ENCODE results near the gene MEGF10. TPM values are rescaled to one million over a fixed set of nuclear protein-coding genes. Genes with fewer than 3 reads are reported as not detected.

MEGF10 gene
- total and polyA plus RNA-seq, 10 of the 15 experiments (the other 5 are each of a cell fraction or from before 2014, with no cell fraction given): 0.03 to 0.21 (median 0.05) TPM; not detected in 5

GRCh38 chr5:127298656-127299055 lies 8.1 kb downstream of the MEGF10 start (continued):
- TF ChIP-seq, protein P1, sequence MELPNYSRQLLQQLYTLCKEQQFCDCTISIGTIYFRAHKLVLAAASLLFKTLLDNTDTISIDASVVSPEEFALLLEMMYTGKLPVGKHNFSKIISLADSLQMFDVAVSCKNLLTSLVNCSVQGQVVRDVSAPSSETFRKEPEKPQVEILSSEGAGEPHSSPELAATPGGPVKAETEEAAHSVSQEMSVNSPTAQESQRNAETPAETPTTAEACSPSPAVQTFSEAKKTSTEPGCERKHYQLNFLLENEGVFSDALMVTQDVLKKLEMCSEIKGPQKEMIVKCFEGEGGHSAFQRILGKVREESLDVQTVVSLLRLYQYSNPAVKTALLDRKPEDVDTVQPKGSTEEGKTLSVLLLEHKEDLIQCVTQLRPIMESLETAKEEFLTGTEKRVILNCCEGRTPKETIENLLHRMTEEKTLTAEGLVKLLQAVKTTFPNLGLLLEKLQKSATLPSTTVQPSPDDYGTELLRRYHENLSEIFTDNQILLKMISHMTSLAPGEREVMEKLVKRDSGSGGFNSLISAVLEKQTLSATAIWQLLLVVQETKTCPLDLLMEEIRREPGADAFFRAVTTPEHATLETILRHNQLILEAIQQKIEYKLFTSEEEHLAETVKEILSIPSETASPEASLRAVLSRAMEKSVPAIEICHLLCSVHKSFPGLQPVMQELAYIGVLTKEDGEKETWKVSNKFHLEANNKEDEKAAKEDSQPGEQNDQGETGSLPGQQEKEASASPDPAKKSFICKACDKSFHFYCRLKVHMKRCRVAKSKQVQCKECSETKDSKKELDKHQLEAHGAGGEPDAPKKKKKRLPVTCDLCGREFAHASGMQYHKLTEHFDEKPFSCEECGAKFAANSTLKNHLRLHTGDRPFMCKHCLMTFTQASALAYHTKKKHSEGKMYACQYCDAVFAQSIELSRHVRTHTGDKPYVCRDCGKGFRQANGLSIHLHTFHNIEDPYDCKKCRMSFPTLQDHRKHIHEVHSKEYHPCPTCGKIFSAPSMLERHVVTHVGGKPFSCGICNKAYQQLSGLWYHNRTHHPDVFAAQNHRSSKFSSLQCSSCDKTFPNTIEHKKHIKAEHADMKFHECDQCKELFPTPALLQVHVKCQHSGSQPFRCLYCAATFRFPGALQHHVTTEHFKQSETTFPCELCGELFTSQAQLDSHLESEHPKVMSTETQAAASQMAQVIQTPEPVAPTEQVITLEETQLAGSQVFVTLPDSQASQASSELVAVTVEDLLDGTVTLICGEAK (IDR thresholded peaks at IDR 0.05; ENCODE audit: borderline replicate concordance): no peak
- TF ChIP-seq BCL3 (IDR thresholded peaks at IDR 0.05; ENCODE audit: borderline replicate concordance, insufficient read depth, low read depth, low read length, poor library complexity, severe bottlenecking) (no peak), ATF7 (IDR thresholded peaks at IDR 0.05; ENCODE audit: low read depth) (no peak), TBL1XR1 (IDR thresholded peaks at IDR 0.05; ENCODE audit: low read depth, low read length) (no peak), ZNF687 (IDR thresholded peaks at IDR 0.05) (no peak)
